HL-60/S4 (cell line): ENCODE results near the gene DEFB131A.
"Not testable (repeated sequence)": the region's sequence is repeated elsewhere in the genome, so short reads cannot be mapped to it uniquely, and the experiment has no call there.

Experiments
- in situ Hi-C: fragments of 300-500 bp; cut with MboI; formaldehyde crosslinking; loops from 2 replicates; pipeline ENCODE4 v1.14.3; 2022; ENCODE audit warnings: low sequenced_read_pairs

Gene DEFB131A

GRCh38 chr4:9494256-9495035 is 50.2 kb downstream of the DEFB131A start:
- in situ Hi-C loops: not testable (repeated sequence)

GRCh38 chr4:9495443-9495842 is 51.2 kb downstream of the DEFB131A start:
- in situ Hi-C loops: not testable (repeated sequence)

GRCh38 chr4:9497575-9498467 is 53.6 kb downstream of the DEFB131A start:
- in situ Hi-C loops: not testable (repeated sequence)

- in situ Hi-C loops: not testable (repeated sequence)
These were observed 54.3 kb downstream of the DEFB131A start for GRCh38 chr4:9498468-9499040.

- in situ Hi-C loops: not testable (repeated sequence)
These were observed 55.8 kb downstream of the DEFB131A start for GRCh38 chr4:9499974-9500487.
